GM11168 (cell line): ENCODE results near the gene GPBP1L1.
"Not testable (repeated sequence)": the region's sequence is repeated elsewhere in the genome, so short reads cannot be mapped to it uniquely, and the experiment has no call there.

Source experiments
- in situ Hi-C: fragments of 300-500 bp; cut with MboI; formaldehyde crosslinking; loops from one replicate; pipeline ENCODE4 v1.12.0; 2022; ENCODE audit warnings: low sequenced_read_pairs; ENCODE audit not compliant: unreplicated experiment

Gene GPBP1L1, protein sequence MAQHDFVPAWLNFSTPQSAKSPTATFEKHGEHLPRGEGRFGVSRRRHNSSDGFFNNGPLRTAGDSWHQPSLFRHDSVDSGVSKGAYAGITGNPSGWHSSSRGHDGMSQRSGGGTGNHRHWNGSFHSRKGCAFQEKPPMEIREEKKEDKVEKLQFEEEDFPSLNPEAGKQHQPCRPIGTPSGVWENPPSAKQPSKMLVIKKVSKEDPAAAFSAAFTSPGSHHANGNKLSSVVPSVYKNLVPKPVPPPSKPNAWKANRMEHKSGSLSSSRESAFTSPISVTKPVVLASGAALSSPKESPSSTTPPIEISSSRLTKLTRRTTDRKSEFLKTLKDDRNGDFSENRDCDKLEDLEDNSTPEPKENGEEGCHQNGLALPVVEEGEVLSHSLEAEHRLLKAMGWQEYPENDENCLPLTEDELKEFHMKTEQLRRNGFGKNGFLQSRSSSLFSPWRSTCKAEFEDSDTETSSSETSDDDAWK

DNA sequence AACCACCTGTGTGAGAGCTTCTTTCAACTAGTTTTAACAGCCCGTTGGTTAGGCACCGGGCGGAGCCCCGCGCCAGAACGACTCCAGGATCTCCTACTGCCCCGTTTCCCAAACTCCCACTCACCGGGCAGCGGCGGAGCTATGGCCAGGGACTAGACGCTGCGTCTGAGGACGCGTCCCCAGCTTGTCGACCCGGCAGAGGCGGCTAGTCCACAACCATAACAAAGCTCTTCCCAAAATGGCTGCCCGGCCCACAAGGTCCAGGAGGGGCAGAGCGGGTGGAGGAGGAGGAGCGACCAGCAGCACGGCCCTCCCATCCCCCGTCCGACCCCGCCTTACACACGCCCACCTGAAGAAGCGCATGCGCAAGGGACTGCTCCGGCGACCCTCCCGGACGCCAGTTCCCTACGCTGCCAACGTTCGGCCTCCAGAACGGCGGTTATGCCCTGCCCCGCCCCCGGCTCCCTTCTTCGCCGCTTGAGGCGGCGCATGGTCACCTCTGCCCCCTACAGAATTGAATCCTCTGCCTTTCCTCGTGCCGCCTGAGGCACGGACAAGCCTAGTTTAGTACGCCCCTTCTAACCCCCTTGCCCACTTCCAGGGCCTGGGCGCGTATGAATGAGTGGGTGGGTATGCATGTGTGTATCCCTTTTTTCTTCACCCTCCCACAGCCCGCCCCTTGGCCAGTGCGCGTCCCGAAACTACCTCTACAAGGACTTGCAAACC is at the start of gene GPBP1L1:
TSS of gene GPBP1L1 (minus strand) at position 246 of the 726 bp plus-strand sequence. CDS start 27,446 bp downstream, outside the sequence.
- in situ Hi-C loops: no loop called here

DNA sequence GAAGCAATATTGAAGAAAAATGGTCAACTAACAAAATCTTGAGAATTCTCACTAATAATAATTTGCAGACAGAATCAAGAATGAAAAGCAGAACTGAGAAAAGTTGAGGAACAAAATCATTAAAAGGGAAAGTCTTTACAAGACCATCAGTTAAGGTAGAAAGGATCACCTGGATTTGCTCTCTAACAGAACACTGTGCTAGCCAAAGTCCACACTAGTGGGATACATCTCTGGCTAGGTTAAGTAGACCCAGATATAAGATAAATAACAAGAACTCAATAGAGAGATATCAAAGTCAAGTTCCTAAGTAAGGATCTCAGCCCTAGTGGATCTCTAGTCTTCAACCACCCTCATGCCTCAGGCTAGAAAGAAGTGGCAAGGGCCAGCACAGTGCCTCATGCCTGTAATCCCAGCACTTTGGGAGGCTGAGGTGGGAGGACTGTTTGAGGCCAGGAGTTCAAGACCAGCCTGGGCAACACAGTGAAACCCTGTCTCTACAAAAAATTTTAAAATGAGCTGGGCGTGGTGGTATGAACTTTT is 44.5 kb upstream of the GPBP1L1 start:
- in situ Hi-C loops: no loop called here

DNA sequence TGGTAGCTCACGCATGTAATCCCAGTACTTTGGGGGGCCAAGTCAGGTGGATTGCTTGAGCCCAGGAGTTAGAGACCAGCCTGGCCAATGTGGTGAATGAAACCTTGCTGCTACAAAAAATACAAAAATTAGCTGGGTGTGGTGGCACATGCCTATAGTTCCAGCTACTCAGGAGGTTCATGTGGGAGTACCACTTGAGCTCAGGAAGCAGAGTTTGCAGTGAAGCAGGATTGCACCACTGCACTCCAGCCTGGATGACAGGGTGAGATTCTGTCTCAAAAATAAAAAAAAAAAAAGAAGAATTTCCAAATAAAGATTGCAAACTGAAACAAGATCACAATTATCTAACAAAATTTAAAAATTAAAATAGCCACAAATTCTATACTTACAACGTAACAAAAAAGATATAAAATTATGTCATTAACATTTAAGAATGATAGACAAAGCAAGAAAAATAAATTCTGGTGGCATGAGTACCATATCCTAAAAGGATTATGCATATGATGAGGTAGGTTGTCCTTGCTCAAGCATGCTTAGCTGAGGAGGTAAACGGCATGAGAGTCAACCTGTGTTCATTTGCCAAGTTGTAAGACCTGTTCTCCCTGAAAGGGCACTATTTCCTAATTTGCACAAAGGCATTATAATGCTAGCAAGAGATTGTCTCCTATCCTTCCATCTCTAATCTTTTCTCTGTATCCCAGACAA is 43.9 kb upstream of the GPBP1L1 start:
- in situ Hi-C loops: no loop called here

- in situ Hi-C loops: not testable (repeated sequence)
Observed at GRCh38 chr1:45726007-45726406, 39.7 kb upstream of the GPBP1L1 start.

DNA sequence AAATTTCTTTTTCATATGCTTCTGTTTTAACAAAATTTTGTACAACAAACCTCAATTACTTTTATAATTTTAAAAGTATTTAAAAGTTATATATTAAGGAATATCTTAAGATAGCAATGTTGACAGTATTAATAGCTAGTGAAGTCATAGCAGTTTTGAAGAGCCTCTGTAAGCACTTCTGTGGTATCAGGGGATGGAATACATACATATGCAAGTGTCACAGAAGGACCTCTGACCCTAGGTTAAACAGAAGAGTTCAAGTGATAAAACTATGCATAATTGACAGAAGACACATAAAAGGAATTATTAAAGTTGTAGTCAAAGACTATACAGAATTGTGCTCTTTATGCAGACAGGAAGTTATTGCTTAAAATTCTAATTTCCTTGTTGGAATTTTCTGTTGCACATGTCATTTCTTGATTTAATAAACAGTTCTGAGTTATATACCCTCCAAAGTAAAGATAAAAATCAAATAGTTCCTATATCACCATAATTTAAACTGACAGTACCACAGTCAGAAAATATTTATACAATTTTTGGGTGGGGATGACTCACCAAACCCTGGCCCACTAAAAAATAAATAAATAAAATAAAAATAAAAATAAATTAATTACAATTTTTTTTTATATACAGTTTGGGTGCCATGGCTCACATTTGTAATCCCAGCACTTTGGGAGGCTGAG is 37.1 kb upstream of the GPBP1L1 start:
- in situ Hi-C loops: no loop called here

GRCh38 chr1:45722809-45723208 is 36.5 kb upstream of the GPBP1L1 start:
- in situ Hi-C loops: no loop called here

DNA sequence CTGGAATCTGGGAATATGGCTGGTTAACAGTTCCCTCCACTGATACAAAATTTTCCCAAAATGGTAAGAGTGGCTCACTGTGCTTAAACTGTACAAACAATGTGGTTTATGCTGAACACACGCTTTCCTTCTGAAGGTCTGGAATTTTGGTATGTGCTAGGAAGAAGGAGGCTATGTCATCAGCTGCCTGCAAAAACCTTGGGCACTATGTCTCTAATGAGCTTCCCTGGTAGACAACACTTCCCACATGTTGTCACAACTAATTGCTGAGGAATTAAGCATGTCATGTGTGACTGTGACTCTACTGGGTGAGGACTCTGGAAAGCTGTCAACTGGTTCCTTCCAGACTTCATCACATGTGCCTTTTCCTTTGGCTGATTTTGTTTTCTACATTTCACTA is 34.9 kb upstream of the GPBP1L1 start:
- in situ Hi-C loops: no loop called here

DNA sequence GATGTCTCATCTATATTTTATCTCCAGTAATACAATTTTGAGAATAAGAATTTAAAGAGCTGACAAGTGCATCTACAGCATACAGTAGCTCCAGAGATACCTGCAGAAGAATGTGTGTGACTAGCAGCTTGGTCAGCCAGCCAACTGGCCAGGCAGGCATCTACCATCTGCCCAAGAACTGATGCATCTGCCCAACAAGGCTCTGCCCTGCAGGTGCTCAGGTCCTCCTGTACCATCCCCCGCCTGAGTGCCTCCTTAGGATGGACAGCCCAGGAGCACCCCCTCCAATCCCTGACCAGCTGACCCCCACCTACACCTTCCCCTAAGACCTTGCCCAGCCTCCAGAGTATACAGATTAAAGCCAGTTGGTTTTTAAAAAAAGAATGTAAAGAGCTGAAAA is 32.0 kb upstream of the GPBP1L1 start:
- in situ Hi-C loops: no loop called here

- in situ Hi-C loops: not testable (repeated sequence)
Observed at GRCh38 chr1:45717386-45717785, 31.1 kb upstream of the GPBP1L1 start.

DNA sequence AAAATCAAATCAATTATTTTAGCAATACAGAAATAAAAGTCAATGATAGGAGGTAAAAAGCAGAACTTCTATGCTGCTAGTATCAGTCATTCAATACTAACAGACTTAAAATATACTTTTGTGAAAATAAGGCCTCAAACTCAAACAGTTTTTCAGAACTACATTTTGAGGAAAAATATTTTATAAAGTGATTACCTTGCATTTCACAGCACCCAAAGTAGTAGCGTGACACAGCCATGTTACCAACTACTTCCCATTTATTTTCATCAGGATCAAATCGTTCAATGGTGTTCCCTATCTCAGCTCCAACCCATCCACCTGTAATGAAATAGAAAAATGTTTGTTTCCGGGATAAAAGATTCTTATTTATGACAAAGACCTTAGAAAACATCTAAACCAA is 30.4 kb upstream of the GPBP1L1 start:
- in situ Hi-C loops: no loop called here

GRCh38 chr1:45713711-45714110 is 27.4 kb upstream of the GPBP1L1 start:
- in situ Hi-C loops: no loop called here

GRCh38 chr1:45704637-45705036 is 18.3 kb upstream of the GPBP1L1 start:
- in situ Hi-C loops: no loop called here

DNA sequence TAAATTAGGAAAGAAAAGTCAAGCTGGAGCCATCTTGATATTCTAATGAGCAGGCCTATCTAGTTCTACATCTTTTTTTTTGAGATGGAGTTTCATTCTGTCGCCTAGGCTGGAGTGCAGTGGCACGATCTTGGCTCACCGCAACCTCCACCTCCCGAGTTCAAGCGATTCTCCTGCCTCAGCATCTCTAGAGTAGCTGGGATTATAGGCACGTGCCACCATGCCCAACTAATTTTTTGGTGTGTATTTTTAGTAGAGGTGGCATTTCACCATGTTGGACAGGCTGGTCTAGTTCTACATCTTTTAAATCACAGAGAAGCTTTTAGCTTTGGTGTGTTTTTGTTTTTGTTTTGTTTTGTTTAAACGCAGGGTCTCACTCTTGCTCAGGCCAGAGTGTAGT is 8.5 kb upstream of the GPBP1L1 start:
- in situ Hi-C loops: no loop called here

- in situ Hi-C loops: not testable (repeated sequence)
Observed at GRCh38 chr1:45693811-45694210, 7.5 kb upstream of the GPBP1L1 start.

- in situ Hi-C loops: no loop called here
Observed at GRCh38 chr1:45687754-45688740, 1.7 kb upstream of the GPBP1L1 start, which contains the start of gene TMEM69. Gene TMEM69, plus strand, starts transcription at chr1:45688181. Its CDS starts 2,888 bp downstream, at chr1:45691069.

DNA sequence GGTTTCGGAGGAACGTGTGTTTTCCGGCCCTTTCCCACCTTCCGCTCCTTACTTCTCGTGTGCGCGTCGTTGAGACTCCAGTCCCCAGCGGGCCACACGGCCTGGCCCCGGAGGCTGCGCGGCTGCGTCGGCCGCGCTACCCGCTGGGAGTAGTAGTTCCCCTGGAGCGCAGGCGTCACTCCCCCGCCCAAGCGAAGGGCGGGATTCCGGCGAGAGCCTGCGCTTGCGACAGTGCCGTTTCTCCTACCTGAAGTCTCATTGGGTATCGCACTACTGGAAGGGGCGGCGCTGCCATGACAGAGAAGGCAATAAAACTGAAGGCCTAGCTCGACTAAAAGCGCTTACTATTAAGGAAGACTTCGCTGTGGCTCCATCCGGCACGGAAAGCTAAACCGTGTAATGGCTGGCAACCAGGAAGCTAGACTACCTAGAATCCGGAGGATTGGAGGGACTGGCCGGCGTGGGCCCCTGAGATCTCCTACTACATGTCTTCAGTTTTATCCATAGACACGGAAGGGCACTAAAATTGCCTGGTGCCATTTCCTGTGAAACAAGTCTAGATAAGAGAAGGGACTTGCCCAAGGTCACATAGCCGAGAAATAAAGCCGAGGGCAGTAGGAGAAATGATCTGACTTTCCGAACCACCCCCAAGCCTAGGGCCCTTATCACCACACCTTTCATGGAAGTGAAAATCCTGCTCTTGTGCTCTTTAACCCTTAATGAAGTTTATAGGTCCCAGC is 851 bp upstream of the GPBP1L1 start:
- in situ Hi-C loops: no loop called here

DNA sequence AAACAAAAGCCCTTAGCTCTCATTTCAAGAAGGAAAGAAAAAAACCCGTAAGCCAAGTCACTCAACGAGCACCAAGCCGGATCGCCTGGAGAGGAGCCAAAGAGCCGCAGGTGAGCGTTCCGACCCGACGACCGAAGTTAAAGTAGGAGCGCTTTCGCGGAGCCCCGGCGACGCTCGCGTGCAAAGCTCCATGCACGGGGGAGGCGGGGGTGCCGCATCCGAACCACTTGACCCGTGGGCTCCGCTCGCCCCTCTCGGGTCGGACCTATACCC is 382 bp downstream of the GPBP1L1 start:
- in situ Hi-C loops: no loop called here

- in situ Hi-C loops: no loop called here
Observed at GRCh38 chr1:45685308-45686014, 872 bp downstream of the GPBP1L1 start.
